PC-9 (cell line): Measurements from ENCODE around the gene RNF11.

Experiments
- EZH2 ChIP-seq: fragments of 200-600 bp; sonication (generic); IDR thresholded peaks from 2 replicates; pipeline ENCODE4 v1.8.0; 2017; ENCODE audit warnings: antibody characterized with exemption, low read depth
- TF ChIP-seq, protein P1 (sequence below): fragments of 200-600 bp; sonication (generic); conservative IDR thresholded peaks from 2 replicates; pipeline ENCODE4 v1.6.1; 2017; ENCODE audit warnings: mixed run types, antibody characterized with exemption, mild to moderate bottlenecking, moderate library complexity

DNA sequence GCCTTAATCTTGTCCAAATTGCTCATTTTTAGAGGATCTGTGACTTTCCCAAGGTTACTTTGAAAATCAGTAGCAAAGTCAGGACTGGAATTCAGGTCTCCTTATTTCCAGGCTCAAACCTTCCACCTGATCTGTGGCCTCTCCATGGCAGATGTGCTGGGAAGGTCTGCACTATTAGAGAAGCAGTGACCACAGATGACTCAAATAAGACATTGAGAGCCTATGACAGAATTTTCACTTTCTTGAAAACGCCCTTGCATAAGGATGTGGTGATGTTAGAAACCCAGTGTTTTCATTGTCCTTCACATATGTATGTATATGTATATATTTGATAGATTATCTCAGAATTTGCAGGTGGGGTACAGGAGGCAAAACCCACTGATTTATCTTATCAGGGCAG is 49.0 kb downstream of the RNF11 start:
- TF ChIP-seq, protein P1, sequence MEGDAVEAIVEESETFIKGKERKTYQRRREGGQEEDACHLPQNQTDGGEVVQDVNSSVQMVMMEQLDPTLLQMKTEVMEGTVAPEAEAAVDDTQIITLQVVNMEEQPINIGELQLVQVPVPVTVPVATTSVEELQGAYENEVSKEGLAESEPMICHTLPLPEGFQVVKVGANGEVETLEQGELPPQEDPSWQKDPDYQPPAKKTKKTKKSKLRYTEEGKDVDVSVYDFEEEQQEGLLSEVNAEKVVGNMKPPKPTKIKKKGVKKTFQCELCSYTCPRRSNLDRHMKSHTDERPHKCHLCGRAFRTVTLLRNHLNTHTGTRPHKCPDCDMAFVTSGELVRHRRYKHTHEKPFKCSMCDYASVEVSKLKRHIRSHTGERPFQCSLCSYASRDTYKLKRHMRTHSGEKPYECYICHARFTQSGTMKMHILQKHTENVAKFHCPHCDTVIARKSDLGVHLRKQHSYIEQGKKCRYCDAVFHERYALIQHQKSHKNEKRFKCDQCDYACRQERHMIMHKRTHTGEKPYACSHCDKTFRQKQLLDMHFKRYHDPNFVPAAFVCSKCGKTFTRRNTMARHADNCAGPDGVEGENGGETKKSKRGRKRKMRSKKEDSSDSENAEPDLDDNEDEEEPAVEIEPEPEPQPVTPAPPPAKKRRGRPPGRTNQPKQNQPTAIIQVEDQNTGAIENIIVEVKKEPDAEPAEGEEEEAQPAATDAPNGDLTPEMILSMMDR, result no peak
- TF ChIP-seq EZH2, result no peak
